Heart left ventricle (tissue), 13 donors: ENCODE results near the gene TULP4.

ENCODE experiments used
- CTCF ChIP-seq, 12 donors: fragments of 200-600 bp; sonication (generic) in 4 of 12; IDR thresholded peaks; one replicate each; pipeline versions ENCODE4 v1.5.0 to v1.8.0; 2018 to 2022; ENCODE audit warnings: antibody characterized with exemption in 12 of 12, mild to moderate bottlenecking in 5 of 12
- POLR2A ChIP-seq, 2 donors: fragments of 450-650 bp; IDR thresholded peaks; one replicate each; pipeline ENCODE4 v1.6.1; 2017; ENCODE audit warnings: antibody characterized with exemption in 2 of 2, mild to moderate bottlenecking in 2 of 2, moderate library complexity in 2 of 2
- donor health status: ischemic (EF 13 %, LVEDD 7.1; RV severe dilation, severe dysfunction).
- donor health status: DM: no; HTN: yes; CAD: no.
- donor health status: DM: no; HTN: no; CAD: no.
- donor health status: ischemic (EF 25% LVEDD 6.9; RV normal size, moderate dysfunction).
- donor health status: ischemic (EF 25% LVEDD 5.7; RV mildly dilated, moderate dysfunction).
- donor health status: ischemic (EF 35%, LVEDD 5.7; RV mildly dilated, moderate dysfunction).
- donor health status: nonischemic (EF 11% LVEDD 7.7; RV severe dilation, severe dysfunction).
- donor health status: DM: yes; HTN: yes; CAD: no.
- donor health status: PGD.
- donor health status: ischemic (EF 29% LVEDD 5.4; RV normal size, mild dysfunction).
- donor health status: nonischemic (EF 23%, LVEDD 6.1; RV moderate dilation, normal function).

- no peak for TF ChIP-seq POLR2A (IDR thresholded peaks at IDR 0.05)
- no peak for TF ChIP-seq CTCF (IDR thresholded peaks at IDR 0.05)
These were observed 129.5 kb downstream of the TULP4 start for GRCh38 chr6:158441716-158442215.
